ENCODE measurements around the gene THSD4.

Gene THSD4

DNA sequence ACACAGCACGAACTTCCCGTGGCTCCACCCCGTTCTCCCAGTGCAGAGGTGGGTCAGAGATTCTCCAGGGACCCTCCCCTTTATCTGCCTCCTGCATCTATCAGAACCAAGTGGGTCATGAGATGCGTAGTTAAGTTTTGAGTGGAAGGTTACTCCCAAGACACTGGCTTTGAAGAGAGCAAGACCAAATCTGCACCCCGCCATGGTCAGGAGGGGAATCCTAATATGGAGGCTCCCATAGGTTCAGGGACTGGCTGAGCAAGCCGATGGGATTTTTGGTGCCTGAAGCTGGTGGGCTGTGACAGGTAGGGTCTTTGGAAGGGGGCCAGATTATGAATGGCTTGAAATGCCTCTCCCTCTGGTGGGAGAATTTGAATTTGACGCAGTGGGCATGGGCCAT is 488.1 kb downstream of the THSD4 start:
- no peak for DNase-seq

DNA sequence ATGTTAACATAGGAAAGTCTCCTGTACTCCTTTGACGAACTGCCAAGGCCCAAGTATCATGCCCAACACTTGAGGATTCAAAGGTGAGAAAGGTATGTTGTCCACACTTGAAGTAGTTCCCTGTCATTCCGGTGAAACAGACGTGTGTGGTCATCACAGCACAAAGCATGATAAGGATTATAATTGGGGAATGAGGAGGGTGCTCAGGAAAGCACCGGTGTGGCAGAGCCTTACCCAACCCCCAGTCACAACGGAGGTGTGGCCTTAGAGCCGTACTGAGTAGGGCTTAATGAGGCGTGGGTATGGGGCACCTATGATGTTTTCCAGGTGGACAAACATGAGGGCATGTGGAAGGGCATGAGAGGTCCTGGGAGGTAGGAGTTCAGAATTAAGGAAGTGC is 492.1 kb downstream of the THSD4 start:
- no peak for DNase-seq

DNA sequence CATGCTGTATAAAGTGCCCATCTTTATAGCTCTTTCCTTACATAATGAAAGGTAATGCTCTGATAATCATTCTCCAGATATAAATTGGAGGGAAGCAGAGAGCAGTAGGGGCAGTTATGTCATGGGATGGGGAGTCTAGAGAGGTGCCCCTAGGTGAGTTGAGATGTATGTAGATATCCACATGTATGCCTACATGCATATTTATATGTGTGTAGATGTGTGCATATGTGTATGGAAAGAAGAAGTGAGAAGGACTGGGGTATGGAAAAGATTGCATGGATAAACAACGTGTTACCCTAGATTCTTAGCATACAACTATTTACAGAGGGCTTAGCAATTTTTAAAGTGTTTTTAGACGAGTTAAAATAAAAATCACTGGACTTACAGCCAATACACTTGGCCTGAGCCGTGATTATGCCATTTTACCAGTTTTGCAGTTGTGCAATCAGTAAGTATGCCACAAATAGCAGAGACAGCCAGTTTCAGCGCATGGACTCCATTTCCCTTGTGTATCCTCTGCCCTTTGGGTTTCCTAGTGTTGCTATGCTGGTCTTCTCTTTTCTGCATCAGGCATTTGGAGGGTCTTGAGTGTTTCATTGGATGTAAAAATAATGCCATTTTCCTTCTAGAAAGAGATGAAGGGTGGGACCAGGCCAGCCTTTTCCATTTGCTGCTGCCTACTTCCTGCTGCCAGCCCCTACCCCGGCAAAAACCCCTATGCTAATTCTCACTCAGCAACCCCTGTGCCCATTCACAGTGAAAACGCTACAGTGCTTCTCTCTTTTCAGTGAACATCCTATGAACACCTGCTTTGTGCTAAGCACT is 495.7 kb downstream of the THSD4 start:
- DNase-seq: no peak

DNA sequence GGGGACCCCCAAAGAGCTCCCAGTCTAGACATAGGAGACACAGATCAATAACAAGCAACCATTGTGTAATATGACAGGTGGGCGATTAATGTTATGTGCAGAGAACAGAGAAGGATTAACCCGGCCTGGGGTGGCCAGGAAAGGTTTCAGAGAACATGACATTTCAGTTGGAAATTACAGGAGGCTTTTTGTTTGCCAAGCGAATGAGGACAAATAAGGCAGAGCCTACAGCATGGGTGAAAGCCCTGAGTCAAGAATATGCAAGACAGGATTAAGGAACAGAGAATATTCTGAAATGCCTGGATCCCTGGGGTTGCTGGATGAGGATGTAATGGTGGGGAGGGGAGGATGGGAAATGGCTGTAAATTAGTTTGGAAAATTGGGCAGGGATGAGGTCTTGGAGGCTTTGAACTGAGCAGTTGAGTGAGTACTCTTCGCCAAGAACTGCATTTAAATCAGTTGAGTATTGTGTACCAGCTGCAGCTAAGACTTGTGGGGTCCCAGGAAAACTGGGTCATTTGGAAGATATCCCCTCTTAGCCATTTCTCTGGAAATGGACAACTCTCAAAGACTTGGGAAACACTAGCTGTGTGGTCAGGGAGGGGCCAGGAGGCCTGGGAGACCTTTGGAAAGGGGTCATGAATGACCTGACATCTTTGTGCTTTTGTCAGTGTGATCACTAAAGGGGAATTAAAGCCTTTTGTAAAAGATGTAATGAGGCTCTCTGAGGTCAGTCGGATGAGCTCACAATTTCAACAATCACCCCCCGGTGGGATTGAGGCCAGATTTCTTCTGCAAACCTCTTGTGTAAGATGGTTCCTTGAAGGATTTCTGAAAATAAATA is 496.5 kb downstream of the THSD4 start:
- DNase-seq: no peak

DNA sequence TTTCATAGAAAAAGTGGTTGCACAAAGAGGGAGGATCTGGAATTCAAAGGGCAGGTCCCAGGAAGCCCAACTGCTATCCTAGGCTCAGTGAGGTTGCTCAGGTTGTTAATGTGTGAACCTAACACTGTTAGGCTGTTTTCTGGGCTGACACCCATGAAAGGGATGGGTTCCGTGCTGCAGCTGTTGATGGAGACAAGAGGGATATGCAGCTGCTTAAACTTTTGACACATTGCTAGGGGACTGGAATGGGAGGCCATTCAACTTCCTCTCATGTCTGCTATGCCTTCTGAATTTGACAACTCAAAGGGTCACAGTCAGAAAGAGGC is 497.1 kb downstream of the THSD4 start:
- DNase-seq: no peak

DNA sequence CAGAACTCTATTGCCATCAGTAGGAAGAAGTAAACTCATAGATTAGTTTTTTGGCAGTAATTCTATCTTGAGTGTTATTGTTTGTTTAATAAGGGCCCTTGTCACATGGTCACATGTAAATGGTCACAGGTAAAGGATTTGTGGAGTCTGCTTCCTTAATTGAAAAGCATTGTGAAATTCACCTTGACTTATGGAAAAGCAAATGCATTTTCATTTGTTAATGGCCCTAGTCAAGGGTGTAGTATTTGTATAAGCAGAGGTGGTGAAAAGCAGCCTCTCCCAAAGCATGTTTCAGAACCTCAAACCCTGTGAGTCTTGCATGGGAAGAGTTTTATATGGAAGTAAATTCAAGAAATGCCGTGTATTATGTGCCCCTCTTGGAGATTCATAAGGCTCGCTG is 497.6 kb downstream of the THSD4 start:
- DNase-seq: no peak

DNA sequence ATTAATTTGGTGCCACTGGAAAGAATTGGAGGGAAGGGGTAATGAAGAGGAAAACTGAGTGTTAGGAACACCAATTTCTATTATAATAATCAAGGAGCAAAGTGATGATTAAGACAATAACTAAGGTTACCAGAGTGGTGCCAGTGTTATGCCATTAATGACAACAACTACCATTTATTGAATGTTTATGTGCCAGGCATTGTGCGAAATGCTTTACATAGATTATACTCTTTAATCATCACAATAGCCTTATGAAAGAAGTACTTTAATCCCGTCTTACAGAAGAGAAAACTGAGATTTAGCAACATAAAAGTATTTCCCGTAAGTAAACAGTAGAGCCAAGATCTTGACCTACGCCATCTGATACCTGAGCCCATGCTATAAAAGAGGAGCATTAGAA is 507.8 kb downstream of the THSD4 start:
- DNase-seq: no peak

DNA sequence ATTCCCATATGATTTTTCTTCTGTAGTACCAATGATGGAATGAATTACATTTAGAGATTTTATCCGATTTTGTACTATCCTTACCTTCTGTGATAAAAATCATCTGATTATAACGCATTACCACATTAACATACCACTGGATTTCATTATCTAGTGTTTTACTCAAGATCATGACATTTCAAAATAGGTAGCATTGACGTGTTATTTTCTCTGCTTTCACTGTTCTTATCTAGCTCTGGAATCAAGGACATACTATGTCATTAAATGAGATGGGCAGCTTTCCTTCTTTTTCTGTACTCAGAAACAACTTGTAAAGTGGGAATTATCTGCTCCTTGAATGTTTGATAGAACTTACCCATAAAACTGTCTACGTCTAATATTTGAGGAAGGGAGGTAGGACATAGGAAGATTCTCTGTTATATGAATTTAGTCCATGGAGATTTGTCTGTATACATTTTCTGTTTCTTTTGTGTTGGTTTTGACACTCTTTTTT is 511.4 kb downstream of the THSD4 start:
- DNase-seq: no peak

DNA sequence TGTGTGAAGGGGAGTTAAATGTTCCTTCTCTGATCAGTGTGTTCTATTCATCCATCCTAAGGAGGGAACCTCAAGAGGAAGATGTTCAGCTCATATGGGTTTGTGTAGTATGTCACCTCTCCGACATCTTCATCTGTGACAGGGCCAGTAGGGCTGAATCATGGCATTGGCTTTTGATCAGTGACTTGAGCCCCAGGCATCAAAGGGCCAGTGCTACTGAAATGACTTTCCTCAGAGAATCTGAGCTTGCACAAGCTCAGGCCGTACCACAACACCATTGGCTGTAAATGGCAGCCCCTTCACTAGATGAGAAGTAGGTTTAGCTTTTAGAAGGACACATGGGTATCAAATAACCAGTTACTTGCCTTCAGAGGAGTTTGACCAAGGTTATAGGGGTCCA is 511.9 kb downstream of the THSD4 start:
- DNase-seq: no peak

DNA sequence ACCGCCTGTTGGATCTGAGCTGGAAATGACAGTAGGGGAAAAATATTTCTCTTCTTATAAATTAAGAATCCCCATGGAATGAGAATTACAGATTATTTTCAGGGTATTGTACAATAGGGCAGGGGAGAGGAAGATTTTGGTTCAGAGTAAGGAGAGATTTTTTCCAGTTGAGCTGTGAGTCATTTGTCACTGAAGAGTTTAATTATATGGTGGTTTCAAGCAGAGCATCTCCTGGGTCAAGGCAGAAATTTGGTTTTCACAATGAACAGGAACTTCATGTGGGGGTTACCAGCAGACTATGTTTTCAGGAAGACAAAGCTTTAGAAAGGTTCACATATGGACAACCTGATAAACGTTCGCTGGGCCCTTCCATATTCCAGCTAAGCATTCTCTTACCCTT is 512.3 kb downstream of the THSD4 start:
- DNase-seq: no peak

DNA sequence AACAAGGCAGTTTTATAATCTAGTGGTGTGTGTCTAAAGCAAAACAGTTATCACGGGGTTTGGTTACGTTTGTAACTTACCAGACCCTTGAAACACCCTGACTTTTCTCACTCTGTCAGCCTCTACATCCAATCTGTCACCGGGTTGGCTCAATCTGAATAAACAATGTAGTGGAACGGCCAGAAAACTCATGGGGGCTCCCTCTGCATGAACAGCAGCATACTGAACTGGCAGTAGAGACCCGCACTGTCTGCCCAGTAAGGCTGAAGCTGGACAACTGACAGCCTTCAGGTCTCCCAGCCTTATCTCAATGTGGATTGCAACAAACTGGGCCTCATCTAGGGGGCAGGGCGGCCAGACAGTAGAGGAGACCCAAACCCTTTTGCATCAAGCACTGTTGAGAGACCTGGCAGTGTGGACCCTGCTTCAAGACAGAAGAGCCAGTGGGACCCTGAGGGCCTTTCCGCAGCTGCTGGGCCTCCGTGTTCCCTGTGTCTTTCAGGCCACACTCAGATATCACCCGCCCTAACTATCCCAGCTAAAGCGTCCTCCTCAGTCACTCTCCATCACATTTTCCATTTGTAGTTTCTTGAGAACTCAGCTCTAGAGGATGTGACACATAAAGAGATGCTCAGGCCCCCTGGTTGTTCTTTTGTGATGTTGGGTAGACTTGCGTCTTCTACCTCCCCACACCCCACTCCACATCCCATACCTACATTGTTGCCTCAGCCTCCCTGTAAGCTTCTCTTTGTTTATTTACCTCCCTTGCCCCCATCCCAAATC is 513.9 kb downstream of the THSD4 start:
- no peak for DNase-seq

DNA sequence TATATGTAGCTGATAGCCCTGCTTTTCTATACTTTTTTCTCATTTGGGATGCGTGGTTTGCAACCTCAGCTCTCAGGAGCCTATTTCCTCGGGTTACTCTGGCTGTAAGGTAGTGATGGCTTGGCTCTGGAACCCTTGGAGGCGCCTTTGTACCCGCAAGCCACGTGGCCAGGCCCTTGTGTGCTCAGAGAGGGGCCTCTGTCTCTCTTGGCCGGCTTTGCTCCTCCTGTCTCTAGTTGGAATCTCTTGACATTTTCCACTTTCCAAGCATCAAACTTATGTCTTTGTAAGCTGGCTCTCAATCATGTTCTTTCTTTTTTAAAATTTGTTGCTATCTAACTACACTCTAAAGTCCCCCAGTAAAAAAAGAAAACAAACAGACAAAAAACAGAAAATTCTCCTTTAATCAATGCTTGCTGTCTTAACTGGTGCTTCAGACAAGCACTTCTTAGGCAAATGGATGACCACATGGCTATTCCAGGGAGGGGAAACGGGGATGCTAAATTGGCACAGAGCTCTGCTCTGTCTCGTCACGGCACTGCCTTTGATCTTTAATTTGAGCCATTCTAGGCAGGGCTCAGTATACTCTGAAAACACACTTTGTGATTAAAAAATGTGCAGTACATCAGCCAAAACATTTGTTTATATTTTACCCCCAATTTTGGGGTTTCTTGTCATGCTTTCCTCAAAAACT is 514.7 kb downstream of the THSD4 start:
- no peak for DNase-seq

DNA sequence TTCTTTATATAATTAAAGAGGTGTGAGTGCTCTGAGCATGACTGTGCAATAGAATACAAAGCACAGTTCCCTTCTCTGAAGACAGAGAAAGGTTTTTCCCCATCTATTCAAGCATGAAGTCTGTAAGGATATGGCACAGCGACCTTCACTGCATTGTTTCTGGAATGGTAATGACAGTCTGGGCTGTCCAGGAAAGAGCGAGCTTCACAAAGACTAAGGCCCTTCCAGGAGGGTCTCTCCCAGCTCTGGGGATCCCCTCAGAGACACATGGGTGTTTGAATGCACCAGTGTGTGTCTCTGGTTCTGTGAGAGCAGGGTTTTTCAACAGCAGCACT is 515.2 kb downstream of the THSD4 start:
- DNase-seq: no peak

DNA sequence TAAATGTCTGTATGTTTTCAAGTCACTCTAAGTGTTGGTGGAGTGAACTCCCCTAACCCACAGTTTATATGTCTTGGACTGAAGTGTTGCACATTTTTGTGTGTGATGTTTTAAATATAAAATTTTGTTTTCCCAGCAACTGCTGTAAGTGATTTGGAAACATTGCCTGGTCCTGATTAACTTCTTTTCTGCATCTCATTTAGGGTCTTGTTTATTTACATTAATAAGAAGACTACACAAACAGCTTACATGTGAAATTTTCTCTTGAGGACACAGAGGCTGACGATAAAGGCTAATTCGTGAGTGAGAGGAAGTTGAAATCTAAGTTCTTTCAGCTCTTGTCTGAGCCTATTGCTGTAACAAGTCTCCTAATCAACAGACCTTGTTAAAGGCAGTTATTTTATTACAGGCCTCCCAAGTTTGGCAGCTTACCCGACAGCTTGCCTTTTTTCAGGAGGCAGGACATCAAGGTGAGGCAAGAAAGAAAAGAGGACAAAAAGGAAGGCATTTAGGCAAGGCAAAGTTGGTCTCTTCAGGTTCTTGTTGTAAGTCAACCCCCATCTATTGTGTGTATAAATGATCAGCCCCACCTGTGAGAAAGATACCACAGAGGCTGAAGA is 517.4 kb downstream of the THSD4 start:
- DNase-seq: no peak

DNA sequence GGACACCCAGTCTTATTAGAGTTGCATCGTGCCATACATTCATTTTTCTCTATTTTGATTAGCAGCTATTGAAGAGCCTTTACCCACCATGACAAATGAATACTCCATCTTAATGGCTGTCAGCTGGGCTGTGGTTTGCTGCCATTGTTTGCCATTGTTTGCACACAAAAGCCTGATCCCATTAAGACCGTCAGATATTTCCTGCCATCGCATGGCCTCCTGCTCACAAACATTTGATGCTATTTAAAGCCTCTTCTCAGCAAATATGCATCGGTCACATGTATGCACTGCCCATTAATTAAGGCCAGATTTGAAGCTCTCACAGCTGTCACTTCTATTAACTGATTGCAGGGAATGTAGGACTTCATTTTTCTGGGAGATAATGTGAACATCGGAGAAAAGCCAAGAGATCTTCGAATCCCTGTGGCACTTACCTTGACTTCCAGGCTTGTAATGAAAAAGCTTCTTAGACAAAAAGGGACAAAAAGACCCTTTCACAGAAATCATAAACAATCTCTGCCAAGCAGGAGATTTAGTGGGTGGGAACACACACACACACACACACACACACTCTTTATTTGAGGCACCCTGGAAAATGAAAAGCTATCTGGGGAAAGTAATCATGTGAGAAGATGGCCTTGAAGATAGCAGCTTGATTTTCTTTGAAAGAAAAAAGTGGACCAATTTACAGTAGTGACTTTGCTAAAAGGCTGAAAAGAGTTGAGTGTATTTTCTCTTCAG is 519.7 kb downstream of the THSD4 start:
- DNase-seq: no peak

DNA sequence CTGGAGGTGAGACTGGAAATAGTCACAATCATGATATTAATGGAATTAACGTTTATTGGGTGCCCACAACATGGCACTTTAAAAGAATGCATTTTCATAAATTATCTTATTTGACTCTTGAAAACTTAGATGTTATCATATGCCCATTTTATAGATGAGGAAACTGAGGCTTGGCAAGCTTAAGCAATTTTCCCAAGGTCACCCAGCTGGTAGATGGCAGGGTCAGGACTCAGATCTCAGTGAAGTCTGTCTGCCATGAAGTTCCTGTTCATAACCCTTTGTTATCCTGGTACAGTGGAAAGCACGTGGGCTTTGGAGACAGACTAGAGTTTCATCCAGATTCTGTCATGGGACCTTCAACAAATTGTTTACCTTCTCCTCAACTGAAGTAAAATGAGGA is 520.5 kb downstream of the THSD4 start:
- no peak for DNase-seq

DNA sequence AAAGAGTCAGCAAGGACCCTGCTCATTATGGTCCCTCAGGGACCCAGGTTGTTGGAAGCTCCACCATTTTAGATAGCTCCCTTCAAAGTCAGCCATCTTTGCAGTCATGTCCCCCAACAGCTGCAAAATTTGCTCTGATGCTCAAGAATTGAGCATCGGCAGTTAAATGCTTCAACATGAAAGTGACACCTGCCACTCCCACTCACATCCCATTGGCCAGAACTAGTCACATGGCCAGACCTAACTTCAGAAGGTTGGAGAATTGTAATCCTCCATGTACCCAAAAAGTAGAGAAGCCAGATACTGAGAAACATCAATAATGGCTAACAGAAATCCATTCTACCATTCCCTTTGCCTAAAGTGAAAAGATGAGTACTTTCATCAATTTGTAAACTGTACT is 523.6 kb downstream of the THSD4 start:
- no peak for DNase-seq

DNA sequence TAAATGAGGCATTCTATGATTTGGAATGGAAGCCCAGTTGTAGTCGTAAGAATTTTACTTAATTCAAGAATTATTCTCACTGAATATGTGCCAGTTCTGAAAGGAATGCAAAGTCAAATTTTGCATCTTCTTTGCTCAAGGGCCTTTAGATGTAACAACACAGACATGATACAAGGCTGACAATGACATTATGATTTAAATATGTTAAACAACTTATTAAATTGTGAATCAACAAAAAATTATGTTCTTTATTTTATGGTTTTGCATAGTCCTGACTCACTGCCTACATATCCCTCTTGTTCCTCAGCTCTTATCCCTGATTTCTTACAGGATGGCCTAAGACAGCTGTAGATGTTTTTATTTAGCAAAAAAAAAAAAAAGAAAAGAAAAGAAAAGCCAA is 524.2 kb downstream of the THSD4 start:
- no peak for DNase-seq

DNA sequence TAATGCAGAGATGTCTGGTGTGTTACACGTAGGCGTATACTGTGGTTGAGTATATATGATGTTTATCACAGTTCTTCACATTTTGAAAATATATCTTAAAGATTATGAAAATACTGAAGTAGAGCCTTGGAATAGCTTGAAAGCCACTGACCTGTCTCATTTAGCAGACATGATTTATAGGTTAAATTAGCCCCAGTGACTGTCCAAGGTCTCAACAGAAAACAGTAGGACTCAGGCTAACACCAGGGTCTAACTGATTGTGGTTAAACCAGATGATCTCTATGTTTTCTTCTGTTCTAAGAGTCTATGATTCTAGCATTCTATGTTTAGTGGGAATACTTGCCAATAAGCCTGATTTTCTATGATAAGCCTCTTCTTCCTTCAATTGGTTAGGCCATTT is 528.6 kb downstream of the THSD4 start:
- DNase-seq: no peak

DNA sequence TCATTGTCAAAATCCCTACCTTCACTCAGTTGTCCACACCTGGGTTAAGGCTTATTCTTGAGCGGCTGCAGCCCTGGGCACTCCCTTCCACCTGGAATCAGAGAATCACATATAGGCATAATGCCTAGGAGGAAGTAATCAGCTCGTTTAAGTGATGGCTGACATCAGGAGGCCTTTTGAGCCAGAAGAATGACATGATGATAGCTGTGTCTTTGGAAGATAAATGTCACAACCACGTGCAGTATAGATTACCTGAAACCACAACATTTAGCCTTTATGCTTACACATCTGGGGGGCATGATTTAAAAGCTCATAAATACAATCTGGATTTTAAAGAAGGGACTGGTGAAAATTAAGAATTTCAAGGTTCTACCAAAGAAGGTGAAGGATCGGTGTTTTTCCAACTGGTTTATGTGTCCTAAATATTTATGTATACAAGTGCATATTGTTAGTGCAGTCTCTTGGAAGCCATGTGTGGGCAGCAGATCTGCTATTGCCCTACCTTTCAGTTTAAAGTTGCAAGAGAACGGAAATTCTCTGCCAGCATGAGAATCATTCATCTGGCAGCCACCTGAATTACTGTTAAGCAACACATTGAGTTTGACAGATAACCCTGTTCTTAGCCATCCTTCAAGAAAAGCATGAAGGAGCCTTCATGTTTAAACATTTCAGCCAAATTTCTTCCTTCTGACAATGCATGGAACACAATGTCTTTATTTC is 531.7 kb downstream of the THSD4 start:
- DNase-seq: no peak

DNA sequence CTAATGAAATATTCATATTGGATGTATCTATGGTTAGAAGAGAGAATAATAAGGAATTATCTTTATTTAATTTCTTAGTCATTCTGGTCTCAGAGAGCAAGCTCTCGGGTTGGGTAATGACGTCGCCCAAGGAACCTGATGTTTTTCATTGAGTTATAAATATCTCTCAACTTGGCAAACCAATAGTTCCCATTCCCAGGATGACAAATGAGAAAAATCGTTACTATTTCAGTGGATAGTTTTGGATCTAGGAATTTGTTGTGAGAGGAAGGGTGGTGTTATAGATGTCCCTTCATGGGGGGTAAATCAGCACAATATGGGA is 532.2 kb downstream of the THSD4 start:
- no peak for DNase-seq
